GM12892 (cell line): ENCODE measurements around the gene NAPEPLD.

Source experiments
- POLR2A ChIP-seq: IDR thresholded peaks from 2 replicates; pipeline ENCODE4 v1.6.1; 2011; ENCODE audit warnings: low read depth, low read length, control low read depth
- POLR2AphosphoS5 ChIP-seq: IDR thresholded peaks from 2 replicates; pipeline ENCODE4 v1.6.1; 2011; ENCODE audit warnings: low read depth, low read length, control low read depth

- no peak for TF ChIP-seq POLR2A
- no peak for TF ChIP-seq POLR2AphosphoS5
Measured at GRCh38 chr7:103119791-103120291, 29.1 kb downstream of the NAPEPLD start.
